Umbilical cord (tissue), 2 donors: ENCODE results near the gene AKR1C1. TPM values are rescaled to one million over a fixed set of nuclear protein-coding genes. Genes with fewer than 3 reads are reported as not detected.
"Not testable (repeated sequence)": the region's sequence is repeated elsewhere in the genome, so short reads cannot be mapped to it uniquely, and the experiment has no call there.

Experiments
- DNase-seq: peaks from one replicate; pipeline ENCODE4 v3.0.0-alpha.2; 2015; ENCODE audit warnings: low spot score
- total RNA-seq: library from RNA; depleted of rRNA; stranded (reverse); fragments of >200 nt; gene quantifications from one replicate; pipeline ENCODE4 v1.2.3, GENCODE V29; 2014; ENCODE audit warnings: low replicate concordance; ENCODE audit not compliant: insufficient read depth

Gene AKR1C1
- total RNA-seq, 1 donor from 2014 or later: 11.8 TPM

DNA sequence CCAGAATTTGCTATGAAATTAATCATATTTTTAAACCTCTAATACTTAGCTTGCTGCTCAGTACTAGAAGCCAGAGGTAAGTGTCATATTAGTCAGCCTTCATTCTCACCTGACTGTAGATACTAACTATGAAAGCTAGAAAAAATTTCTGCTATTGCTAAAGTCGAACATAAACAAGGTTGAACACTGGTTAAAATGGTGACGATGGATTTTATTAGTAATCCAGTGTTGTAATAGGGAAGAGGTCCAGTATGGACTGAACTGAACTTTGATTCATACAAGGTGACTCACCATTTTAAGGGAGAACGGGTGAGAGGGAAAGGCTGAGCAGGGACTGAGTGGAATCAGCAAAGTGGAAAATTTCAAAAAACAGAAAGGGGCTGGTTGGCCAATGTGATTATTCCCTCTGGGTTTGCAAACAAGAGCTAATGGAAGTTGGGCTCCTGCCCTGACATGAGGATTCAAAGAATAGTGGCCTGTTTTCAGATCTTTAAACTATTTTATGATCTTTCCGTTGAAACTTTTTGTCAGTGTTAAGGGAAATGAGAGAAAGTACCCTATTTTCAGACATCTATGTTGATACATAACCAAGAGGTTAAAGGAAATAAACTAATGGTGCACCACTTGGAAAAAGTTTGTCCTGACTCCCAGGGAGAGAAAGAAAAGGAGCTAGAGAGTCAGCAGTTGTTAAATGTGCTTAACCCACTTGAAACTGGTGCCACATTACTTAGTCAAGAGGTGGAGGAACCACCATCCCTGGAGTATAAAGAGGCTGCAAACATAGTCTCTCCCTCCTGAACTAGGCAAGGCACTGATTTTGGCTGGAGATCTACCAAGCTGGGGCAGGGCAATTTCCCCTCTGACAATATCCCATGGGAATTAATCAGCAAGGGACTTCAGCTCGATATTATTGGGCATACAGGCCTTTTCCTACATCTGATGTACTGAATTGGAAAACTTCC, 15.3 kb upstream of the AKR1C1 start:
- peak; percentile 31 for DNase-seq

GRCh38 chr10:4951512-4952162, 11.6 kb upstream of the AKR1C1 start:
- DNase-seq: not testable (repeated sequence)

DNA sequence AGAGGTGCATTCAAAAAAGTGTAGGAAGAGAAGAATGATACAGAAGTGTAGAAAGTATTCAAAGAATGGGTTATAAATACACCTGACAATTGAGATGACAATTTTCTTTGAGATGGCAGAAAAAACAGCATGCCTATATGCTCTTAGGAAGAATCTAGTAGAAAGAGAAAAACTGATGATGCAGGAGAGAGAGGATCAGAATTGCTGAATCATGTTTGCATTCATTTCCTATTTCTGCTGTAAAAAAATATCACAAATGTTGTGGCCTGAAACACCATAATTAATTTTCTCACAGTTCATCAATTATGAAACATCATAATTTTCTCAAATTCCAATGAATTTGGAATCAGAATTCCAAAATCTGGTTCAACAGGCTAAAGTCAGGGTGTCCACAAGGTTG, 9.8 kb upstream of the AKR1C1 start:
- no peak for DNase-seq

DNA sequence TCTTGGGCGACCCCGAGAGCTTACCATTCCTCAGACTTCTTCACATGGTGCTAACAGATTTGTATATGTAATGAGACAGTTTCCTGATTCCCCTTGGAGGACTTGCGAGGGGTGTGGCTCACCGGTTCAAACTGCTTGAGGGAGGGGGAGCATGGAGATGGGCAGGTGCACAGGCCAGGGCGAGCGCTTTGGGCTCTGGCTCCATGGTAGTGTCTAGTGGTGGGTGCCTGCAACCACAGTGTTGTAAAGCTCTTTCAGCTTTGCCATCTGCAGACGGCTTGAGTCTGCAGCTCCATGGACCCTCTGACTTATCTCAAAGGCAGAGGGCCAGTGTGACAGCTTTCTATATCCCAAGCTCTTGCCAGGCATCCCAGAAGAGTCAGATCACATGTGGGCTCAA, 7.1 kb upstream of the AKR1C1 start:
- DNase-seq: not testable (repeated sequence)

DNA sequence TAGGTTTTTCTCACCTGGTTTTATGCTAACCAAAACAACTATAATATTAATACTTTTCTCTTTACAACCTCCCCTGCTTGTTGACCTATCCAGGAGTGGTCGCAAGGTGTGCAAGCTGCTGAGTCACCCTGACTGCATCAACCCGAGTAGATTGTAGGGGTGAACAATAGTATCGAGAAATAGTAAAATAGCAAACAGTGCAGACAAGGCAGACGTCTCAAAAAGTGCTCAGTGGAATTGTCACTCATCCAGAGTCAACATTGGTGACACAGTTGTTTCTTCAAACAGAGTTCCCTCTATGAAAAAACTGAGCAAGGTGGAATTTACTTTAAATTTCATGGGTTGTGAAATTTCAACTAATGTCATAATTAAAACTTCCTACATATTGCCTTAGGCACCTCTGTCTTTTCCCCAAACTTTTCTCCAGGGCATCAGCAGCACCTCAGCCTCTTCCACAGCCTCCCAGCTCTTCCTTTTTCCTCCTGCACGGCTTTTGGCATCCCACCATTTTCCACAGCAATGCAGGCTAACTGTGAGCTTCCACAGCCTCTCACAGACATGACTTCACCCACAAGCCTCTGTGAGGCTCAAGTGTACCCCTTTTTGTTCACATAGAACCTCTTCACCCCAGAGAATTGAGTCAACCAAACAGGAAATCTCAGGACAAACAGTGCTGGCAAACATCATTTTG, 6.1 kb upstream of the AKR1C1 start:
- not testable (repeated sequence) for DNase-seq

DNA sequence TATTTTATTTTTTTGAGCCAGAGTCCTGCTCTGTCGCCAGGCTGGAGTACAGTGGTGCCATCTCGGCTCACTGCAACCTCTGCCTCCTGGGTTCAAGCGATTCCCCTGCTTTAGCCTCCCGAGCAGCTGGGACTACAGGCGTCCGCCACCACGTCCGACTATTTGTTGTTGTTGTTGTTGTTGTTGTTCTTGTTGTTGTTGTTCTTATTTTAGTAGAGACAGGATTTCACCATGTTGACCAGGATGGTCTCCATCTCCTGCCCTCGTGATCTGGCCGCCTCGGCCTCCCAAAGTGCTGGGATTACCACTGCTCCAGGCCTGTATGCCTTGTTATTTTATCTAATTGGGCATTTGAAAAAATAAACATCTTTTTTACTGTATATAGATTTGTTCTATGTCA, 1.7 kb upstream of the AKR1C1 start:
- not testable (repeated sequence) for DNase-seq

DNA sequence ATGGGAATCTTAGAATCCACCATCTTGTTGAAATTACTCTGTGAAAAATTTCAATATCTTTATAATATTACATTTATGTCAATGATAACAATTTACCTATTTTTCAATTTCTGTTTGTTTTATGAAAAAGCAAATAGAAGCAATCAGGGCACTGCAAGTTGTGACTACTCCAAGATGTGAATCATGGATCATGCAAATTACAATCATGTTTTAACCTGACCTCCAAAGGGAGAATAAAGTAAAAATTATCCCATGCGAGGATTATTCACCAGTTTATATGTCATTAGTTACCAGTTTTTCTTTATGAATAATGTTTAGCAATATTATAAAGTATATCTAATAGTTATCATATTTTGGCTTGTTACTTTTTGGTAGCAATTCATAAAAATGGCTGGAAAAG, 907 bp upstream of the AKR1C1 start:
- DNase-seq: not testable (repeated sequence)

DNA sequence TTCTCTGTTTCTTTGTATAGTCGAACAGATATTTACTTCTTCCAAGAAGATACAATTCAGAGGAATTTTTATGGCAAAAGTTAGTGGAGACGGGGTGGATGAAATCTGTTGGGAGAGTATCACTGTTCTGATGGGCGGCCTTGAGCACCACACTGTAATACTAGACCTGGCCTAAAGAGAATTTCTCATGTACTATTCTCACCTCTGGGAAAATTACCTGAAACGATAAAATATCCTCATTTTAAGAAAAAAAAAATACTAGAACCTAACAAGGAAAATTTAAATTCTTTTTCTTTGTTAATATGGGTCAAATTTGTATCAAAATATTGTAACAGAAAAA, 570 bp downstream of the AKR1C1 start:
- not testable (repeated sequence) for DNase-seq

- not testable (repeated sequence) for DNase-seq
Measured at GRCh38 chr10:4965763-4966162, 2.5 kb downstream of the AKR1C1 start.

- not testable (repeated sequence) for DNase-seq
Measured at GRCh38 chr10:4967189-4967588, 4.0 kb downstream of the AKR1C1 start.

- DNase-seq: not testable (repeated sequence)
Measured at GRCh38 chr10:4969289-4969688, 6.1 kb downstream of the AKR1C1 start.

- not testable (repeated sequence) for DNase-seq
Measured at GRCh38 chr10:4970362-4970761, 7.1 kb downstream of the AKR1C1 start.

DNA sequence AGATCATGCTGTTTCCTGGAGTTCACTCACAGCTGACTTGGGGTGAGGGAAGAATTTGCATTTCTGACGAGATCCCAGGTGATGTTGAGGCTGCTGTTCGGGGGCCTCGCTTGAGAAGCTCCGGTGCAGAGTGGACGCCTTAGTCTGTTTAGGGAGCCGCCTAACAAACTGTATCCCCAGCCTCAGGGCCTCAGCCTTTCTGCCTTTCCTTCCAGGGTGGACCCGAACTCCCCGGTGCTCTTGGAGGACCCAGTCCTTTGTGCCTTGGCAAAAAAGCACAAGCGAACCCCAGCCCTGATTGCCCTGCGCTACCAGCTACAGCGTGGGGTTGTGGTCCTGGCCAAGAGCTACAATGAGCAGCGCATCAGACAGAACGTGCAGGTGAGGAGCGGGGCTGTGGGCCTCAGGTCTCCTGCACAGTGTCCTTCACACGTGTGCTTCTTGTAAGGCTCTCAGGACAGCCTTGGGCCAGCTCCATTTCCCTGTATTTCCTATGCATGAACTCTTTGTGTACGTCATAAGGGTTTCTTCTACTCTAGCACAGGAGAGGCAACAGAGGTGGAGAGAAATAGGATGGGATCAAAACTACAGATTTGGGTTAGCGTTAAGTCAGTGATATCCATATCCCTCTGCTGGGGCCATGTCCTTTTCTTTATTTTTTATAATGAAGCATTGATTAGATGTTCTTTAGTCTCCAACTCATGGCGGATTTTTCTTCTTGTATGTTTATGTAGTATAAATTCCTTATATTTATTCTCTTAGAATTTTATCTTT, 9.3 kb downstream of the AKR1C1 start:
- DNase-seq: not testable (repeated sequence)

DNA sequence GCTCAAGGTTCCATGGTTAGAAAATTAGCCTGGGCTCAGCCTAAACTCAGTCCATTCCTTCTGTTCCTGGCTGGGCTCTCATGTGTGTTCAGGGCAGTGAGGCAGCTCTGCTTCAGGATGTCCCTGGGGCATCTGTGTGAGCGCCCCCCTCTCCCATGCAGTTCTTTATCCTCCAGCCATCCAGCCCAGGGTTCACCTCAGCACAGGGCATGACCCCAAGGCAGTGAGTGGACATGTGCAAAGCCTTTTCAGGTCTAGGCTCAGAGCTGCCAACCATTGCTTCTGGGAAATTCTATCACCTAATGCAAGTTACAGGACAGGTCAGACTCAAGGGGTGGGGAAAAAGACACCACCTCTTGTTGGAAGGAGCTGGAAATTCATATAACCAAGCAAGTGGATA, 10.1 kb downstream of the AKR1C1 start:
- DNase-seq: not testable (repeated sequence)

DNA sequence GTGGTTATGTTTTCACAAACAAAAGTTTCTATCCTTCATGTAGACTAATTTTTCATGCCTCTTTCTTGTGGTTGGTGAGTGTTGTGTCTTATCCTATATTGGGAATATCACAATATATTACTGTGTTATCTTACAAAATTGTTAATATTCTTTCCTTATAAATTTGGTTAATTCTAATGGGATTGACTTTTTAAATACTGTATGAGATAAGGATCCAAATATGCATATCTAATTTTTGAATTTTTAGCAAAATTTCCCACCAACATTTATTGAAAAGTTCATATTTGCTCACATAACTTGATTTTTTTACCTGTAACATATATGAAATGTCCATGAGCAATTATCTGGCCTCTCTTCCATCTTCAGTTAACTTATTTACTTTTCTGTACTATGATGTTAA, 11.2 kb downstream of the AKR1C1 start:
- not testable (repeated sequence) for DNase-seq

GRCh38 chr10:4977025-4977424, 13.8 kb downstream of the AKR1C1 start:
- no peak for DNase-seq

- DNase-seq: no peak
Measured at GRCh38 chr10:4978870-4979269, 15.7 kb downstream of the AKR1C1 start.

DNA sequence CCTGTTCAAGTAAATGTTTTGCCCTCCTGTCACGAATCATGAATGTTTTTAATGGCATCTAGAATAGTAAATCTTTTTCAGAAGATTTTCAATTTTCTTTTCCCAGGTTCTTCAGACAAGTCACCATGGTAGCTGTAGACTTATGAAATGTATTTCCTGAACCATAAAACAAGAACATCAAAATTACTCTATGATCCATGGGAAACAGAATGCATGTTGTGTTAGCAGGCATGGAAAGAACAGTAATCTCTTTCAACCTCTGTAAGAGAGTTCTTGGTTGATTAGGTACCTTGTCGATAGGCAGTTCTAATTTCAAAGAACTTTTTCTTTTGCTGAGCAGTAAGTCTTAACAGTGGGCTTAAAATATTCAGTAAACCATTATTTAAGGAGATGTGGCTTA, 17.6 kb downstream of the AKR1C1 start:
- no peak for DNase-seq

DNA sequence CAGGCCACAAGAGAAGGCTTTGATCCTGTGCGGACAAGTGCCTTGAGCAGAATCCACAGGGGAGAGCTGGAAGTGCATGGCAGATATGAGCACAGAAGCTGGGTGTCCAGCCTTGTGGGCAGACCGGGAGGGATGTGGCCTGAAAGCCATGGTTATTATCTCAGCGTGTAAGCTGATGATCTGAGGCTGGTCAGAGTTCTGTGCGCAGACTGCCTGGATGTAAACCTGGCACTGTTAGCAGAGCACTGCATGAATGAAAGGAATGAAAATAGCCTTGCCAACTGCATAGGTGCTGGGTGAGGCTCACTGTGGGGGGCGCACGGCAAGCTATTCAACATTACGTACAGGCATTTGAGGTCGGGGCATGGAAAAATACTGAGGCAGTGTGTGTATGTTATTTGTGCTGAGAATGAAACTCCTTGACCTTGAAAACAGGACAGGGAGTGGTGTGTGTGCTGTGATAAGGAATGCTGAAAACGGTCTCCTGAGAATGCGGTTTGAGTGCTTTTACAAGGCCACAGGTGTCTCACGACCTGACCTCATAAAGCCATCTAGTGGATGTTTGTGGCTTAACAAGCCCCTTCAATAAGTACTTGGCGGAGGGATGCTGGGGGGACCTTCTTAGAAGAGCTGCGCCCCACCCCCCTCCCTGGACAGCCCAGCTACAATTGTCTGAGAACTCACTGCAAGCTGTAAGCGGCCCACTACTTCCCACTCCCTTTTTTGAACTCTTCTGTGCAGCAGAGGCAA, 18.7 kb downstream of the AKR1C1 start:
- peak; percentile 25 for DNase-seq

DNA sequence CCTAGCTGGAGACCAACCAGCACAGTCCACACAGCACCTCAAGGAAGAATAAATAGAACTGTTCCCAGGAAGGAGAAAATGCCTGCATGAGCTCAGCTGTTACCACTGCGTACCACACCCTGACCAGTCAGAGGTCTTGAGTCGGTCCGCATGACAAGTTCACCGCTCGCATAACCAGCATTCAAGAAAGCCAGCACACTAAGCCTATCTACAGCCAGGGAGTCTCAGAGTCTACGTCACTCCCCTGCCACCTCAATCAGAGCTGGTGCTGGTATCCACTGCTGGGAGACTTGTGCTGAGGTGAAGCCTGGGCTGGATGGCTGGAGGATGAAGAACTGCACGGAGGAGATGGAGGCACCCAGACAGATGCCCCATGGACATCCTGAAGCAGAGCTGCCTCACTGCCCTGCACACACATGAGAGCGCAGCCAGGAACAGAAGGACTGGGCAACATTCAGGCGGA, 19.6 kb downstream of the AKR1C1 start:
- DNase-seq: peak; percentile 17
